ENCODE results near the gene CSK. TPM values are rescaled to one million over a fixed set of nuclear protein-coding genes. Genes with fewer than 3 reads are reported as not detected.

Gene CSK
- total RNA-seq, 1 experiment from 2014 or later, result 22.2 TPM

DNA sequence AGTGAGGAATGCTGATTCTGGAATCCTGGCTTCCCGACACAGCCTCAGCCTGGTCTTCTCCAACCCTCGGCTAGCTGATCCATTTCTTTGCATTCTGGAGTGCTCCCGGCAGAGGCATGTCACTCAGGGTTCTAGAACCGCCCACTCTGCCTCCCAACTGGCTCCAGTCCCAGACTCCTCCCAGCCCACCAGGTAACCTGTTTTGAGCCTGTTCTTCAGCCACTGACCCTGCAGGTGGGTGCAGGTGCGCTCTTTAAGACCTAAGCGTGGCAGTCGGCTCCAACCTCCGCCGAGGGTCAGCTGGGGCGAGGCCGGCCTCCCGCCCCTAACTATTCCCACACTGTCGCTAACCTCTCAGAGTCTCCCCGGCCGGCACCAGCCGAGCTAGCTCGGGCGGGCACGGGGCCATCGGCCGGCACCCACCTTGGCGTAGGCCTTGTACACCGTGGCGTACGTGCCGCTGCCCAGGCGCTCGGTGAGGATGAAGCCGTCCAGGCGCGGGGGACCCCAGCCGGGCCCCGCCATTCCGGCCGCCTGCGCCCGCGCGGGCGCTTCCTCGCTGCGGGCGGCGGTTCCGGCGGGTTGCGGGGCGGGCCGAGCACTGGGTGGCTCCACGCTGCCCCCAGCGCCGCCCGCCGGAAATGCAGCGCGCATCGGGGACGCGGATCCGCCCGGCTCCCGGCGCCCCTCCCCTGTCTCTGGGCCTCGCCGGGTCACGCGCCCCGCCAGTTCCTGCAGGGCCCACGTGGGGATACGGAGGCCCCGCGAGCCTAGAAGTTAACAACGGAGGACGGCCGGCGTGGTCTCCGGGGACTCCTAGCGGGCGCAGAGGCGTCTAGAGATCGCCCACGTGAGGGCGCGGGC is 60.9 kb downstream of the CSK start, which contains the start of gene ULK3:
TSS of gene ULK3 (minus strand) at position 576 of the 864 bp plus-strand sequence. CDS start at position 525, 51 bp downstream.
- peak; percentile 87 for DNase-seq (ENCODE audit: low read depth)

DNA sequence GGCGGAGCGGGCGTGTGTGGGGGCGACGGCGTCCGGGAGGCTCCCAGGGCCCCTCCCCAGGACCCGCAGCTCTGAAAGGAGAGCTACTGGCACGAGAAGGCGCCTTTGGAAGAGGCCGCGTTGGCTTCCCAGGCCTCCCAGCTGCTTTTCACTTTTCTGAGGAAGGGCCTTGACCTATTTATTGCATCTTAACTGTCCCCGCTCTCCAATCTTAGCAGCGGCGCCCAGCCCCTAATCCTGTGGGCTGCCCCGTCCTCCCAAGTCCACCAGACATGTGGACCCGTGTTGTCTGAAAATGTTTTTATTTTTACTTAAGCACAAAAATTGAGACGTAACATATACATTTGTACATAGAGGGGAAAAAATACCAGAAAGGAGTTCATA is 61.6 kb downstream of the CSK start:
- DNase-seq (ENCODE audit: low read depth), result no peak

DNA sequence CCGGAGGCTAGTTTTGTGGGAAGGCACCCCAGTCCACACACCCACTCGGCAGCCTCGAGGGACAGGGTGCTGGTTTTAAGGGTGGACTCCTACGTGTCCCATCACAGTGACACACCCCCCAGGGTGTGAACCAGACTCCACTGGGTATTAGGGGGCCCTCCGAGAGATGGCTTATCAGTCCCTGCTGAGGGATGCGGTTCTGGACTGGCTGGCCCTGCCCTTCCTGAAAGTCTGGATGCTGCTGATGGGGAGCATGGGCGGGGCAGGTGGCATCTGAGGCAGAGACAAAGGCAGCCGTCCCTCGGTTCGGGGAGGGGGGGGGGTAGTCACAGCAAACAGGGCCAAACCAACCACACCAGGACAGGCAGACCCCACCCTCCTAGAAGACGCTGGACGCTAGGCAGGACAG is 62.0 kb downstream of the CSK start:
- no peak for DNase-seq (ENCODE audit: low read depth)

DNA sequence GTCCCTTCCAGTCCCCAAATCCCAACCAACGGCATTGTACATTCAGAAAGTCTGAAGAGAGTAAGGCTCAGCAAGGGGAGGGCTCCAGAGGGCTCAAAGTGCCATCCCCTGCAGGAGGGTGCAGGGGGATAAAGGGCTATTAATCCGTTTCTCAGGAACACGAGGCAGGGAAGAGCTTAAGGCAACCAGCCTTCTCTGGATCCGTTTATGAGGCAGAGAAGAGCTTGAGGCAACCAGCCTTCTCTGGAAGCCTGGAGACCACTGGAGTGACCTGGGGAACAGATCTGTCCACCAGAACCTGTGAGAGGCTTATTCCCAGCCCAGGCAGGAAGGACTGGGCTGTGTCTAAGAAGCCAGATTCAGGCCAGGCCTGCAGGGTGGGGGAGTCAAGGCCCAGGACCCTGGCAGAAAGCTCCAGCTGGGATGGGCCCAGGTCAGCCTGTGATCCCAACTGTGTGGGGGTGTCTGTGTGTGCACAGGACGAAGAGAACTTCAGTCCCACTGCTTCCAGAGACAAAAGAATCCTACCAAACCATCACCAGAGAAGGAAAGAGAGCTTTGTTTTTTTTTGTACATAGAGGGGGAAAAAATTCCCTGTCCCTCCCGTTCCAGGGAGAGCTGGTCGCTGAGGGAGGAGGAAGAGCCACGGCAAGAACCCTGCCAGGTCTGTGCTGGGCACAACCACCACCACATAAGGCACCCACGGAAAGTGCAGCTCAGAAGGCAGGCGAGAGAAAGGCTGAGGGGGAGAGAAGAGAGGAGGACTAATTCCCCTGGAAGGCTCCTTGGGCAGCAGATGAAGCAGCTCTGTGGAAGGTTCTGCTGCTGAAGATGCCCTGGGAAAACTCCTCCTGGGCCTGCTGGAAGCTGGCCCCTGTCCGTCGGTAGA is 62.7 kb downstream of the CSK start:
- DNase-seq (ENCODE audit: low read depth), result no peak

- DNase-seq (ENCODE audit: low read depth), result no peak
Observed at GRCh38 chr15:74845208-74845568, 63.3 kb downstream of the CSK start.

DNA sequence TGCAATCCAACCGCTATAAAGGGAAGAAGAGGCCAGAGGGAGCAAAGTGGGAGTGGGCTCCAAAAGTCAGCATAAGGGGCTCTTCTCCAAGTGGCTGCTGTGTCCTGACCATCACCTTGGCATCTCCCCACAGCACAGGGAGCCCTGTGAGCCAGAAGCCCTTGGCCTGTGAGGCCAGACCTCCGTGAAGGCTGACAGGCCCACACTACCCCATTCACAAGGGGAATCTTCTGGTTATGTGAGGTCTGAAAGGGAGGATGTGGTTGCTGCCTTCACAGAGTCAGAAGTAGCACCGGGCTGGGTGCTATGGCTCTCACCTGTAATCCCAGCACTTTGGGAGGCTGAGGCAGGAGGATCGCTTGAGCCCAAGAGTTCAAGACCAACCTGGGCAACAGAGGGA is 63.7 kb downstream of the CSK start:
- DNase-seq (ENCODE audit: low read depth), result no peak

DNA sequence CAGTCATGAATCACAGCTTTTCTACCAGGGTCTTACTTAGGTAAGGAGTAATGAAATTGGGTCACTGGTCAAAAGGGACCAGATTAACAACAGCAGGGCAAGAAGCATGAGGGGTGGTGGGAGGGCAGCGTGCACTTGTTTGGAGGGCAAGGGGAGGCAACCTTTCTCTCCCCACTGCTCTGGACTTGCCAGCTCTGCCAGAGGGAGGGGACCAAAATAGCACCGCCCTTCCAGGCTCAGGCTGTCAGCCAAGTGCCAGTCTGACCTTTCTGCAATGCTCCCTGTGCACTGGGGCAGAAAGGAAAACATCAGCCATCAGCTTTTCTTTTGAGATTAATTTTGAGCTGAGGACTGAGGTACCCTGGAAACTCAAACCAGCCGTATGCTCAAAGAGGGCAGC is 65.6 kb downstream of the CSK start:
- no peak for DNase-seq (ENCODE audit: low read depth)

DNA sequence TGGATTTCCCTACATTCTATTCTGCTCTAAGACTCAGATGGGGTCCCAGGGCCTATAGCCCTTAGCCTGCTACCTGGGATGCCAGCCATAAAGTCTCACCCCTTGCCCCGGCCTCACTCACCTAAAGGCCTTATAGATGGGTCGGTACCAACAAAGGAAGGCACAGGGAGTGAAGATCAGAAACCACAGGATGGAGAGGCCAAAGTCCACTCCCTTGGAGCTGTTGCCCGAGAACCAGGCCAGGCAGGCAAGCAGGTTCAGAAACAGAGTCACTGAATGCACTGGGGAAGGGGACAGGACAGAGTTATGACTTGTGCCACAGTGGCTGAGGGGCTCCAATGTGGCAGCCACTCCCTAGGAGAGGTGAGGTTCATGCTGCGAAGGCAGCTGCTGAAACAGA is 68.5 kb downstream of the CSK start:
- no peak for DNase-seq (ENCODE audit: low read depth)

DNA sequence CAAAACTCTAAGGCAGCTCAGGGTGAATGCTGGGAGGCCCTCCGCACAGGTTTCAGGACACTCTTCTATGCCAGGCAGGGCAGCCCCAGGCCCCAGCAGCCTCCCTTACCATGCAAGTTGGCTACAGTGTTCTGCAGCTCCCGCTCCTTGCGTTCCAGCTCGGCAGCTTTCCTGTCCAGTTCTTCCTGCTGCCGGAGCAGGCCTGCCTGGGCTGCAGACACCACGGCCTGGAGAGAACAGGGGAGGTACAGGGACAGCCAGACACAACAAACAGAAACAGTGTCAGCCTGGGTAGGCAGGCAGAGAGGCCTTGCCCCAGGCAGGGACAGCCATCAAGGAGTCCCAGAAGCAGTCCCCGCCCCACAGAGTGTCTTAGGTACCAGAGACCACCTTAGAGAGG is 70.1 kb downstream of the CSK start:
- no peak for DNase-seq (ENCODE audit: low read depth)

Other genes starting within 250 kb of the CSK start
- 0.77 and 1.2 TPM in 2 replicates for gene ARID3B, start 240.9 kb upstream of the CSK start, total RNA-seq (2014; rRNA removed)
- 60.5 and 81.1 TPM in 2 replicates for gene CLK3, start 166.2 kb upstream of the CSK start, total RNA-seq (2014; rRNA removed)
- gene EDC3, start 86.1 kb upstream of the CSK start, total RNA-seq (2014; rRNA removed), result 5.1 and 8.7 TPM in 2 replicates
- 0.06 TPM in 1 of 2 replicates, not detected in the other for gene CYP1A1, start 56.6 kb upstream of the CSK start, total RNA-seq (2014; rRNA removed)
- gene CYP1A2, start 33.2 kb upstream of the CSK start, total RNA-seq (2014; rRNA removed), result not detected in 2 replicates
- 0.06 TPM in 1 of 2 replicates, not detected in the other for gene LMAN1L, start 30.8 kb downstream of the CSK start, total RNA-seq (2014; rRNA removed)
- not detected in 2 replicates for gene CPLX3, start 44.5 kb downstream of the CSK start, total RNA-seq (2014; rRNA removed)
- 31.5 and 36.4 TPM in 2 replicates for gene ULK3, start 61.1 kb downstream of the CSK start, total RNA-seq (2014; rRNA removed)
- 29.2 and 40.0 TPM in 2 replicates for gene SCAMP2, start 91.3 kb downstream of the CSK start, total RNA-seq (2014; rRNA removed)
- gene MPI, start 108.0 kb downstream of the CSK start, total RNA-seq (2014; rRNA removed), result 110 and 122 TPM in 2 replicates
- gene FAM219B, start 124.8 kb downstream of the CSK start, total RNA-seq (2014; rRNA removed), result 45.0 and 51.8 TPM in 2 replicates
- gene COX5A, start 156.0 kb downstream of the CSK start, total RNA-seq (2014; rRNA removed), result 97.5 and 109 TPM in 2 replicates
- 8.9 and 9.1 TPM in 2 replicates for gene RPP25, start 174.7 kb downstream of the CSK start, total RNA-seq (2014; rRNA removed)
- 0.51 and 0.98 TPM in 2 replicates for gene SCAMP5, start 213.5 kb downstream of the CSK start, total RNA-seq (2014; rRNA removed)
- 21.1 and 22.8 TPM in 2 replicates for gene PPCDC, start 241.5 kb downstream of the CSK start, total RNA-seq (2014; rRNA removed)